Islet of Langerhans (tissue), 1 donor: ENCODE results near the gene SYT15B.
"Not testable (repeated sequence)": the region's sequence is repeated elsewhere in the genome, so short reads cannot be mapped to it uniquely, and the experiment has no call there.

Experiments
- FAIRE-seq: peaks from one replicate; lab custom pipeline; 2011; peaks lifted over from hg19 to GRCh38; lab: Jason Lieb, UNC

Gene SYT15B

DNA sequence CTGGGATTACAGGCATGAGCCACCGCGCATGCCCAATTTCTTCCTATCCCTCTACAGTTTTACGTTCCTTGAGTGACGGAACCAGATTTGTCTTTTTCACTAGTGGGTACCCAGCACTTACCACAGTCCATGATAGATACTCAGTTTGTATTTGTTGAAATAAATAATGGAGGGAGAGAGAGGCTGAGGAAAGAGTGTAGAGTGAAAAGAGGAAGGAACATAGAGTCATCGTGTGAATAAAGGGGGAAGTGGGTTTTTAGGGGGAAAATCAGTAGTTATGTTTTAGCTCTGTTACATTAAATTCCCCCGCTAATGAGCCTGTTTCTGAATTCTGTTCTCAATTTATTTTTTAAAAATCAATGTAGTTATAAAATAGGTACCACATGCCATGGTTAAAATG lies 37.7 kb downstream of the SYT15B start:
- FAIRE-seq: not testable (repeated sequence)

- not testable (repeated sequence) for FAIRE-seq
These were observed 38.3 kb downstream of the SYT15B start for GRCh38 chr10:47725047-47725446.

GRCh38 chr10:47724119-47724518 lies 39.3 kb downstream of the SYT15B start:
- FAIRE-seq: not testable (repeated sequence)

DNA sequence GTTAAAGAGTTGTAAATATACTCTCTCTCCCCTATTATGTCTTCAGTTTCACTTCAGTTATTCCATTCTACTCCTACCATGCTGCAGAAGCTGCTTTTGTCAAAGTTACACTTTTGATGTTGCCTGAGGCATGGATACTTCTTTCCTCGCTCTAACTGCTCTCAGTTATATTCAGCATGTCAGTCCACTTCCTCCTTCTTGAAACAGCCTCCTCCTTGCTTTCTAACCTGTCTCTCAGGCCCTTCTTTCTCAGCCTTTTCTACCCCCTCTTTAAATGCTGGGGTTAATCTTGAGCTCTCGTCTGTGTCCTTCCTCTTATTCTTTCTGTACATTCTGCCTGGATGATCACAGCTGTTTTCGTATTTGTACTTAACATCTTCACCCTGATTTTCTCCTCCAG lies 40.0 kb downstream of the SYT15B start:
- not testable (repeated sequence) for FAIRE-seq

DNA sequence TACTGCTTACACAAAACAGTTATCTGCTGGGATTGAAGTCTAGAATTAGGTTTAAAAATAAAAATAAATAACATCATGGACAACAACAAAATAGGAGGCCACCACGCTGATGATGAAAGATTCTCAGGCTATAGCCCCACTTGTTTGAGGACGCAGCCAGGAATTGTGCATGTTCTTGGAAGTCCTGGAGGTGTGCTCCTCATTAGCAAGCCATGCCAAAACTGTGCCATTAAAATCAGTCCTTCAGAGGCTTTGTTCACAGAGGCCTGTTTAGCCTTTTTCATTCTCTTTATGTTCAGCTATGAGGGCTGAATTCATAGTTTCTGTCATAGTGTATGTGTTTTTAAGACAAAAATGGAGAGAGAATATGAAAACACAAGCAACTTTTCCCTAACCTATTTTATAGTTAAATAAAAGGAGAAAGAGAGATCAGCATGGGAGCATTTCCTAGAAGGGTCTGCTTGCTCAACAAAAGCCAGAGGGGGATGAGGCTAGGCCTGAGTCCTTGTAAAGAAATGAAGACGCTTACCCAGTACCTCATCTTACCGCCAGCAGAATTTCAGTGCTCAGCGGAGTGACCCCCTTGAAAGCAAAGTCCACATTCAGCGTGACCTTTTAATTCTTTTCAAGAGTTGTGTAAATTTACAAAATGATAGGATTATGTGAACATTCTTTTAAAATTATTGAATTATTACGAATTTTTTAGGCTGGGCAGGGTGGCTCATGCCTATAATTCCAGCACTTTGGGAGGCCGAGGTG lies 46.2 kb downstream of the SYT15B start:
- FAIRE-seq: not testable (repeated sequence)
